ENCODE results near the gene TRMT2A. TPM values are rescaled to one million over a fixed set of nuclear protein-coding genes. Genes with fewer than 3 reads are reported as not detected.

Gene TRMT2A
- polyA plus RNA-seq, 1 of the 3 experiments (the other 2 are of a cell fraction), result 54.6 TPM

DNA sequence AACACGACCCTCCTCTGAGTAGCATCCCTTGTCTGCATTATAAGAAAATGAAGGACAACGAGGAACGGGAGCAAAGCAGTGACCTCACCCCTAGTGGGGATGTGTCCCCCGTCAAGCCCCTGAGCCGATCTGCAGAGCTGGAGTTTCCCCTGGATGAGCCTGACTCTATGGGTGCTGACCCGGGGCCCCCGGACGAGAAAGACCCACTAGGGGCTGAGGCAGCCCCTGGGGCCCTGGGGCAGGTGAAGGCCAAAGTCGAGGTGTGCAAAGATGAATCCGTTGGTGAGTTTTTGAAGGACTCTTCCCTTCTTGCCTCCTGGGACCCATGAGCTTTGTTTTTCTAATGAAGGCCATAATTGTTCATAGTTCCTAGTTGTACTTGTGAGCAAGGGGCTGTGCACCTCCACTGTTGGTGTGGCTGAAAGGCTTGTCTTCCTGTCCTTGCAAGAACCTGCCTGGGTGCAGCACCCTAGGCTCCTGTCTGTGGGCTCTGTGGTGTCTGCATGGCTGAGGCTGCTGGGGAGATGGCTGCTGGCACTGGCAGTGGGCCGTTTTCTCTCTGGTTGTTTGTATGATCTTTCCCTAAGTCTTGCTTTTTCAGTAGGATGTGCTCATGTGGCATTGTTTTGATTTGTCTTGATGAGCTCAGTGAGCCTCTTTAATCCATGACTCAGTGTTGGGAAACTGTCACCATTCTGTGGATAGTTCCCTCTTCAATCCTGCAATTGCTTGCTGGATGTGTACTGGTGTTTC, 26.9 kb downstream of the TRMT2A start (continued):
- TF ChIP-seq CHD2 (IDR thresholded peaks at IDR 0.05; ENCODE audit: low read length, partially characterized antibody) (no peak), MEF2A (IDR thresholded peaks at IDR 0.05; ENCODE audit: borderline replicate concordance, low read depth) (no peak), TAF1 (IDR thresholded peaks at IDR 0.05; ENCODE audit: borderline replicate concordance, low read depth, low read length) (no peak), EZH2phosphoT487 (IDR thresholded peaks at IDR 0.05; ENCODE audit: borderline replicate concordance, low read depth) (no peak), EP300 (IDR thresholded peaks at IDR 0.05; ENCODE audit: borderline replicate concordance in 1 of 2, low read depth in 1 of 2, low read length in 1 of 2) (no peak)
- TF ChIP-seq, protein P1, sequence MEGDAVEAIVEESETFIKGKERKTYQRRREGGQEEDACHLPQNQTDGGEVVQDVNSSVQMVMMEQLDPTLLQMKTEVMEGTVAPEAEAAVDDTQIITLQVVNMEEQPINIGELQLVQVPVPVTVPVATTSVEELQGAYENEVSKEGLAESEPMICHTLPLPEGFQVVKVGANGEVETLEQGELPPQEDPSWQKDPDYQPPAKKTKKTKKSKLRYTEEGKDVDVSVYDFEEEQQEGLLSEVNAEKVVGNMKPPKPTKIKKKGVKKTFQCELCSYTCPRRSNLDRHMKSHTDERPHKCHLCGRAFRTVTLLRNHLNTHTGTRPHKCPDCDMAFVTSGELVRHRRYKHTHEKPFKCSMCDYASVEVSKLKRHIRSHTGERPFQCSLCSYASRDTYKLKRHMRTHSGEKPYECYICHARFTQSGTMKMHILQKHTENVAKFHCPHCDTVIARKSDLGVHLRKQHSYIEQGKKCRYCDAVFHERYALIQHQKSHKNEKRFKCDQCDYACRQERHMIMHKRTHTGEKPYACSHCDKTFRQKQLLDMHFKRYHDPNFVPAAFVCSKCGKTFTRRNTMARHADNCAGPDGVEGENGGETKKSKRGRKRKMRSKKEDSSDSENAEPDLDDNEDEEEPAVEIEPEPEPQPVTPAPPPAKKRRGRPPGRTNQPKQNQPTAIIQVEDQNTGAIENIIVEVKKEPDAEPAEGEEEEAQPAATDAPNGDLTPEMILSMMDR (IDR thresholded peaks at IDR 0.05), result no peak

DNA sequence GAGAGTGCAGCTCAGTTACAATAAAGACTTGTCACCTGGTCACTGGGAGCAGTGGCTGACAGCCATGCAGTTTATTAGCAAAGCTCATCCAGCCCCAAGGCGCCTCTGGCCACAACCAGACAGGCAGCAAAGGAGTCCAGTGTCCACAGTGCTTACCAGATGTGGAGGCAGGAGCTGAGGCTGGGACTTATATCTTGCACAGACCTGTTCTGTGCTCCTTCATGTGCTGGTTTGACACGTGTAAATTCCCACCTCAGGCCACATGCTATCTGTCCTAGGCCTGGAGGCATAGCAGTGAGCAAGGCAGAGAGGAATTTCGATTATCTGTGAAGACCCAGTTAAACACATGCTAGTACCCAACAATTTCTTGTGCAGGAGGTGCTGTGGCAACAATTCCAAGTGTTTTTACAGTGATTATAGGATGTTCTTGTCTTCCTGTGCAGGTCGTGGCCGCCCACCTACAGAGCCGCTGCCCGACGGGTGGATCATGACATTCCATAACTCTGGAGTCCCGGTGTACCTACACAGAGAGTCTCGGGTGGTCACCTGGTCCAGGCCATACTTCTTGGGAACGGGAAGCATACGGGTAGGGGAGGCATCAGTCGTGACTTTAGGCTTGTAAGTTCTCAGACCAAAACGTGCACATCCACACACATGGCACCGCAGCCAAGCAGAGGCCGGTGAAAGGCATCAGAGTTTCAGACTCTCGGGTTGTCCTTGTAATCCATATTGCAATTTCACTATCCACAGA, 27.6 kb downstream of the TRMT2A start:
- H3K4me1 ChIP-seq (ENCODE audit: control insufficient read depth in 1 of 2, insufficient read depth in 2 of 2, low read depth in 1 of 2, low read length in 1 of 2), result peaks cover 0 to 8% of the 10 kb centered on the region in 2 experiments; a peak in 1 of 4 replicates
- H3K36me3 ChIP-seq (replicated peaks in 1 of 2; ENCODE audit: control insufficient read depth in 1 of 2, insufficient read depth in 2 of 2, low read length in 1 of 2), result peaks cover 68 to 85% of the 10 kb centered on the region in 2 experiments
- peaks cover 68% of the 10 kb centered on the region for H3K79me2 ChIP-seq (ENCODE audit: insufficient read depth)
- H3K9me2 ChIP-seq, result no peaks in the 10 kb centered on the region
- ChIA-PET CTCF (no interaction called here), POLR2A (interaction anchor here (0.6 kb wide), 1 partner anchor 22 kb away, joined by 3 read pairs; no protein-coding TSS in a partner anchor)
- H3K9ac ChIP-seq, result no peak overlapping the region
- H4K20me1 ChIP-seq (ENCODE audit: insufficient read depth), result peaks cover 43% of the 10 kb centered on the region
- H3F3A ChIP-seq (replicated peaks; ENCODE audit: insufficient read depth), result peaks cover 2% of the 10 kb centered on the region
- H3K27me3 ChIP-seq (ENCODE audit: insufficient read depth), result no peaks in the 10 kb centered on the region
- no peak overlapping the region for H3K4me2 ChIP-seq
- H3K27ac ChIP-seq (ENCODE audit: low read depth in 2 of 2, low read length in 1 of 2), result no peak overlapping the region
- TF ChIP-seq RXRA (IDR thresholded peaks at IDR 0.05; ENCODE audit: borderline replicate concordance, low read depth) (no peak), MXI1 (IDR thresholded peaks at IDR 0.05; ENCODE audit: low read depth, low read length) (no peak), EZH2phosphoT487 (IDR thresholded peaks at IDR 0.05; ENCODE audit: borderline replicate concordance, low read depth) (no peak), RCOR1 (IDR thresholded peaks at IDR 0.05; ENCODE audit: low read length) (no peak), TEAD4 (IDR thresholded peaks at IDR 0.05; ENCODE audit: borderline replicate concordance, insufficient read depth) (no peak), TAF1 (IDR thresholded peaks at IDR 0.05; ENCODE audit: borderline replicate concordance, low read depth, low read length) (no peak), RFX5 (IDR thresholded peaks at IDR 0.05; ENCODE audit: low read length) (no peak), FOXJ3 (CRISPR knock-in tag; IDR thresholded peaks at IDR 0.05) (no peak), GABPA (IDR thresholded peaks at IDR 0.05; ENCODE audit: low read depth) (no peak)
- TF ChIP-seq, protein P2, sequence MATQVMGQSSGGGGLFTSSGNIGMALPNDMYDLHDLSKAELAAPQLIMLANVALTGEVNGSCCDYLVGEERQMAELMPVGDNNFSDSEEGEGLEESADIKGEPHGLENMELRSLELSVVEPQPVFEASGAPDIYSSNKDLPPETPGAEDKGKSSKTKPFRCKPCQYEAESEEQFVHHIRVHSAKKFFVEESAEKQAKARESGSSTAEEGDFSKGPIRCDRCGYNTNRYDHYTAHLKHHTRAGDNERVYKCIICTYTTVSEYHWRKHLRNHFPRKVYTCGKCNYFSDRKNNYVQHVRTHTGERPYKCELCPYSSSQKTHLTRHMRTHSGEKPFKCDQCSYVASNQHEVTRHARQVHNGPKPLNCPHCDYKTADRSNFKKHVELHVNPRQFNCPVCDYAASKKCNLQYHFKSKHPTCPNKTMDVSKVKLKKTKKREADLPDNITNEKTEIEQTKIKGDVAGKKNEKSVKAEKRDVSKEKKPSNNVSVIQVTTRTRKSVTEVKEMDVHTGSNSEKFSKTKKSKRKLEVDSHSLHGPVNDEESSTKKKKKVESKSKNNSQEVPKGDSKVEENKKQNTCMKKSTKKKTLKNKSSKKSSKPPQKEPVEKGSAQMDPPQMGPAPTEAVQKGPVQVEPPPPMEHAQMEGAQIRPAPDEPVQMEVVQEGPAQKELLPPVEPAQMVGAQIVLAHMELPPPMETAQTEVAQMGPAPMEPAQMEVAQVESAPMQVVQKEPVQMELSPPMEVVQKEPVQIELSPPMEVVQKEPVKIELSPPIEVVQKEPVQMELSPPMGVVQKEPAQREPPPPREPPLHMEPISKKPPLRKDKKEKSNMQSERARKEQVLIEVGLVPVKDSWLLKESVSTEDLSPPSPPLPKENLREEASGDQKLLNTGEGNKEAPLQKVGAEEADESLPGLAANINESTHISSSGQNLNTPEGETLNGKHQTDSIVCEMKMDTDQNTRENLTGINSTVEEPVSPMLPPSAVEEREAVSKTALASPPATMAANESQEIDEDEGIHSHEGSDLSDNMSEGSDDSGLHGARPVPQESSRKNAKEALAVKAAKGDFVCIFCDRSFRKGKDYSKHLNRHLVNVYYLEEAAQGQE (IDR thresholded peaks at IDR 0.05; ENCODE audit: low read depth, low read length), result no peak
- TF ChIP-seq, protein P3, sequence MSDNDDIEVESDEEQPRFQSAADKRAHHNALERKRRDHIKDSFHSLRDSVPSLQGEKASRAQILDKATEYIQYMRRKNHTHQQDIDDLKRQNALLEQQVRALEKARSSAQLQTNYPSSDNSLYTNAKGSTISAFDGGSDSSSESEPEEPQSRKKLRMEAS (IDR thresholded peaks at IDR 0.05; ENCODE audit: low read depth), result no peak
- TF ChIP-seq, protein P1 (IDR thresholded peaks at IDR 0.05), result no peak
- no peak overlapping the region for H2AFZ ChIP-seq (ENCODE audit: low read depth)
- DNase-seq, result no peak
- H3K4me3 ChIP-seq (ENCODE audit: low read depth in 2 of 2, low read length in 1 of 2), result no peak overlapping the region
- WGBS (ENCODE audit: low lambda C conversion rate), result 92% methylated on average over 13 of the region's 17 CpGs
- no peaks in the 10 kb centered on the region for H3K9me3 ChIP-seq

Measured in SK-N-SH (cell line).